Left colon (tissue), 2 donors: ENCODE results near the gene FAM120B. TPM values are rescaled to one million over a fixed set of nuclear protein-coding genes. Genes with fewer than 3 reads are reported as not detected.

Experiments
- ATAC-seq: fragments of 200-7000 bp; cut with Tn5 transposase; one replicate; pipeline ENCODE4 v1.9.1; 2020; ENCODE audit warnings: mild to moderate bottlenecking, moderate library complexity
- DNase-seq, 2 donors: peaks; one replicate each; pipeline ENCODE4 v3.0.0-alpha.2; 2020
- intact Hi-C, 2 donors: fragments of 100-400 bp; cut with DNase I in 1 of 2; cut with micrococcal nuclease in 1 of 2; formaldehyde crosslinking; loops; one replicate each; pipeline versions ENCODE4 v1.11.2 to v1.14.0; 2022; cut with DNase I, micrococcal nuclease
- microRNA-seq, 2 donors: library from miRNA; unstranded; fragments of <30 nt; microRNA quantifications; one replicate each; pipeline versions ENCODE4 v1.1.0 to v1.2.0, GENCODE V29; 2020
- total RNA-seq, 2 donors: library from RNA; stranded (reverse); fragmentation: NEBNext Ultra II Directional; extraction: Animal tissue kit (Norgen Biotek cat#: 25700); gene quantifications; one replicate each; pipeline ENCODE4 v1.2.1, GENCODE V29; 2021
- donor health status: DM: no; HTN: no; CAD: no.
- donor health status: DM: yes; HTN: yes; CAD: no.

The FAM120B gene
- total RNA-seq, 2 donors from 2014 or later: 30.3 to 31.1 TPM

- no peak for DNase-seq
- intact Hi-C loops: no loop called here
- ATAC-seq: no peak
Measured at GRCh38 chr6:170454512-170455285, 148.1 kb downstream of the FAM120B start.

- DNase-seq (no peak), ATAC-seq (no peak)
- intact Hi-C loops: no loop called here
Measured at GRCh38 chr6:170455335-170455979, 148.9 kb downstream of the FAM120B start.

GRCh38 chr6:170456334-170456733 lies 149.8 kb downstream of the FAM120B start:
- ATAC-seq (no peak), DNase-seq (no peak)
- intact Hi-C loops: no loop called here

Small RNA genes lying within 50 kb of the gene (microRNA-seq; reads per million reads assigned to microRNA genes)
- gene MIR4644: 0 reads per million in 2 donors

Other genes starting within 250 kb of the FAM120B start
- 10 to 100 TPM; 26.6 to 27.8 TPM for gene DLL1, start 15.7 kb upstream of the FAM120B start, total RNA-seq
- gene PSMB1, start 246.5 kb downstream of the FAM120B start, total RNA-seq: 100 to 1,000 TPM; 118 to 127 TPM
- 10 to 100 TPM; 11.0 to 12.8 TPM for gene TBP, start 247.6 kb downstream of the FAM120B start, total RNA-seq